Hematopoietic multipotent progenitor cell treated with erythropoietin and hydrocortisone succinate and interleukin-3 and kit ligand, for 17 days (in vitro differentiated cells): Measurements from ENCODE around the gene CUTC.
"Not testable (repeated sequence)": the region's sequence is repeated elsewhere in the genome, so short reads cannot be mapped to it uniquely, and the experiment has no call there.

Experiments used
- DNase-seq: peaks from one replicate; pipeline ENCODE4 v3.0.0-alpha.2; 2015; ENCODE audit warnings: low spot score

The CUTC gene

DNA sequence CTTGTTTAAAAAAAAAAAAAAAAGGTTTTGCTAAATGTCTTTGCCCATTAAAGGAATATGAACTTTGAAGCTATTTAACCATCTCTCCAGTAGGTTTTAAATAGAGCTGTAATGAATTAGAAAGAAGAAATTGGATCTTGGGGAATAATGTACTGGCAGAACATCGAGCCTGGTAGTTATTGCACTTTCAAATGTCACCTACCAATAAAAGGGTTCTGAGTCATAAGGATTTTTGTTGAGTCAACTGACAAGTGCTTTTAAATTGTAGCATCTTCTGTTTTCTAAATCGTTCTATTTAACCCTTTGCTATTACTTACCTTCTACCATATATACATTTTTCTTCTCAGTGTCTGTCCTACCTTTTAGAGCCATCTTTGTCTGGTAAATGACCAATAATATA, 10.7 kb downstream of the CUTC start:
- no peak for DNase-seq

DNA sequence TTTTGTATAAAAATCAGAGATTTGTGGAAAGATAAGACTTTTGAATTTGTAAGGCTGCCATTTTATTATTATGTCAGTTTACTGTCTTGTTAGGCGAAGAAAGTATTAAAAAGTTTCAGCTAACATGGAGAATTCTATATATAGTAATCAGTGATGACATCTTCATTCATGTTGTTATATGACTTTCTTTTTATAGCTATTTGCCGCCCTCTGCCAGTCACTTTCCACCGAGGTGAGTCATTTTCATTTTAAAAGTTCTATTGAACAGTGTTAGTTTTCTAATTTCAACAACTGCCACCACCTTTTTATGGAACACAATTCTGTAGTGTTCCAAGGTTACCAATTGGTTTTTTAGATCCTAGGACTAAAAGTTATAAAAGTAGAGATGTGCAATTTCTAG, 11.8 kb downstream of the CUTC start:
- no peak for DNase-seq

- not testable (repeated sequence) for DNase-seq
Measured at GRCh38 chr10:99746166-99746565, 14.1 kb downstream of the CUTC start.

DNA sequence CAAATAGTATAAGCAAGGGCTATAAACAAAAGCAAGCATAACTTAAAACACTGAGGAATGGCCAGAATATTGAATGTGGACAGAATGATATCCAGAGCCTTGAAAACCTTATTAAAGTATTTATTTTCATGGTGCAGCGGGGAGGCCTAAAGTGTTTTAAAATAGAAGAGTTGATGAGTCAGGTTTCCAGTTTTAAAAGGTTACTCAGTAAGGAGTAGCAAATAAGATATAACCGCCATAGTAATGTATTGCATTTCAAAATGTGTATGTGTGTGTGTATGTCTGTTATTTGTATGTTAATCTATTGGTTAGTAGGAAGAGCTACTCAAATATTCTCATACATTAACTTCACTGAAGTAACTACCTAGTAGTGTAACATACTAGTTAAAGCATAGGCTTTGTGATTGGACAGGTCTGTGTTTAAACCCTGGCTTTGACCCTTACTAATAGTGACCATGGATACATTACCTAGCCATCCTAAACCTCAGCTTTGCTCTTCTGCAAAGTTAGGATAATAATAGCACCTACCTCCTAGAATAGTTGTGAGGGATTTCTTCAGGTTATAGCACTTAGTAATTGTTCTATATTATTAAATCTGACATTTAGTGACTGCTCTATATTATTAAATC, 16.9 kb downstream of the CUTC start:
- DNase-seq, result no peak

GRCh38 chr10:99750641-99751040, 18.6 kb downstream of the CUTC start:
- DNase-seq, result no peak

DNA sequence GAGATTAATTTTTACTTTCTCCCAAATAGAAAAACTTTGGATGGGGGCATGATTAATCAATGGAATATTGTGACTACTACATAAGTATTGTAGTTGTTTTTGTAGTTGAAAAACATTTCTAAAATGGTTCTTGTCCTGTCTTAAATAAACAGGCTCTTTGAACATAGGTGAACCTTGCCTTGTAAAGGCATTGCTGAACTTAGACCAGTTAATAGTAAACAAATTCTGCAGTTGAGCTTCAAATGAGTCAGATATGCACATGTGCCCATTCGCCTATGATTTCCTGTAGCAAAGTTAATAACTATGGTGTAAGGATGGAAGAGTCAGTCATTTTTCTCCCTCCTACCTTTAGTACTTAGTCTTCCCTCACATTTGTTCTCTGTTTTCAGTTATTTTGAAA, 22.6 kb downstream of the CUTC start:
- DNase-seq, result no peak

DNA sequence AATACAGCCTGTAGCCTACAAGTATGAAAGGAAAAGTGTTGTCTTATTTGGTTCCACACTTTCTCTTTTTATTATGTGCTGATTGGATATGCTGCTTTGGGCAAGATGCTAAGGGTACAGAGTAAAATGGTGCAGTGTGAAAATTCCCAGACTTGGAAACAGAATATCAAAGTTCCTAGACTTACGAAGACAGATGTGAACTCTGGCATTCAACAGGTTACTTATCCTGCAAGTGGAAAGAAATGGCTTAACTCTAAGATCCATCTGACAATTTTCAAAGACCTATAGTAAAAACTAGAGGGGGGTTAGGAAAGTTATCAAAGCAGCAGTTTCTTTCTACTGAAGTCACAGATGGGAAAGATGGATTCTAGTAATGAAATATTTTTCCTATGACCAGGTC, 24.1 kb downstream of the CUTC start:
- DNase-seq, result no peak

DNA sequence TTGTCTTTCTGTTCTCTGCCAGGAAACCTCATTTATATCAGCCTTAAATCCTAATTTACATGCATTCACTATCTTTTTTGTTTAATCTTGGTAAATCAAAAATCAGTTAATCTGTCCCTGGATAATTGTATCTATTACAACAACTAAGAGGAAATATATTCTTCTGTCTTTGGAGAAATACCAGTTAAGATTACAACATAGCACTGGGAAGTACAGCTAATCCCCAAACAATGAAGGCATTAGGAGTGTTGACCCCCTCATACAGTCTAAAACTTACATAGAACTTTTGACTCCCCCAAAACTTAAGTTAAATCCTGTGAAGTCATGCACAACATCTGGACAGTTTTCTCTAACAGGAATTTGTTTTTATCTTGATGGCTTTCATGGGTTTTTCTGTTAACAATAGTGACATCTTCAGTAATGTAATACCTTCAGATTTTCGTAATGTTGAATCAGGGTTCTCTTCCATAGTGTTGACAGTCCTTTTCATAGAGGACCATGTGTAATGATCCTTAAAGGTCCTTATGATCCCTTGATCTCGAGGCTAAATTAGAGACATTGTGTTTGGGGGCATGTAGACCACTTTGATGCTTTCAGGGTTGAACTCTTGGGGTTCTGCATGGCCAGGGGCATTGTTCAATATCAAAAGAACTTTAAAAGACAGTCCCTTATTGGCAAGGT, 26.3 kb downstream of the CUTC start:
- DNase-seq, result no peak

- DNase-seq, result no peak
Measured at GRCh38 chr10:99760321-99760720, 28.3 kb downstream of the CUTC start.

DNA sequence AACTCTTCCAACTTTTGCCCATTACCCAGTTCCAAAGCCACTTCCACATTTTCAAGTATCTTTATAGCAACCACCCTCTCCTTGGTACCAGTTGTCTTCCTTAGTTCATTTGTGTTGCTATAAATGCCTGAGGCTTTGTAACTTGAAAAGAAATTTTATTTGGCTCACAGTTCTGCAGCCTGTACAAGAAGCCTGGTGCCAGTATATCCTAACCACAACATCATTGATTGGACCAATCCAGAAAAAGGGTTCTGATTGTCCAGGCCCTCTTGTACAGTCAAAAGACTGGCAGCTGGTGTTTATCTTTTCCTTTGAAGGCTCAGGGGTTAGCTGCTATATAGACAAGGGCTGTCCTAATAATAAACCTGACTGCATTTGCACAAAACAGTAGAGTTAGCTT, 29.3 kb downstream of the CUTC start:
- no peak for DNase-seq

- no peak for DNase-seq
Measured at GRCh38 chr10:99765672-99766301, 33.8 kb downstream of the CUTC start.

DNA sequence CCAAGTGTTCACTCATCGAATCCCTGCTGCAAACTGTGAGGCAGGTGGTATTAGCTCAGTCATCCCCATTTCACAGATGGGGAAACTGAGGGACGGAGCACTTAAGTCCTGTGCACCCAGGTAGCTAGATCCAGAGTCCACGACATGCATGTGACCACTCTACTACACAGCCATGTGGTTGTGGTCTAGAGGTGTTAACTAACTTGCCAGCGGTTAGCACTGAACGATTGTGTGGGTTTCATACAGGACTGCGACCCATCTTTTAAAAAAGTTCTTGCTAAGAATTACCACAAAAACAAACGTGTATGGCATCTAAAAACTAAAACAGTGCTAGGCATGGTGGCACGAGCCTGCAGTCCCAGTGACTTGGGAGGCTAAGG, 34.3 kb downstream of the CUTC start:
- no peak for DNase-seq

GRCh38 chr10:99767901-99768300, 35.9 kb downstream of the CUTC start:
- no peak for DNase-seq

DNA sequence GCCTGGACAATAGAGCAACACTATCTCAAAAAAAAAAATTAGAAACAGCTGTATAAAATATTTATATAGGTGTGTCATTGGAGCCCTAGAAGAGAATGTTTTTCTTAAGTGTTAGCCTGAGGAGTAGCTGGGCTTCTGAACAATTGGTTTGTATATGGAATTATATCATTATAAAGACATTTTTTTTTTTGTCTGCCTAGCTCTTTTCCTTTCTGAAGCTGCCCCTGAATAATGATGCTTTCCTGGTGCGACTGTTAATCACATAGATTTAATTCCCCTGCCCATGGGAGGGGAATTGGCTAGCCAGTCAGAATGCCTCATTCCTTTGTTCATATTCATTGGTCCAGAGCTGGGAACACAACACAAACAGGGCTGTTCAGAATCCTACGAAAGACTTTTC, 36.5 kb downstream of the CUTC start:
- DNase-seq, result no peak

- DNase-seq, result no peak
Measured at GRCh38 chr10:99769706-99770105, 37.7 kb downstream of the CUTC start.

DNA sequence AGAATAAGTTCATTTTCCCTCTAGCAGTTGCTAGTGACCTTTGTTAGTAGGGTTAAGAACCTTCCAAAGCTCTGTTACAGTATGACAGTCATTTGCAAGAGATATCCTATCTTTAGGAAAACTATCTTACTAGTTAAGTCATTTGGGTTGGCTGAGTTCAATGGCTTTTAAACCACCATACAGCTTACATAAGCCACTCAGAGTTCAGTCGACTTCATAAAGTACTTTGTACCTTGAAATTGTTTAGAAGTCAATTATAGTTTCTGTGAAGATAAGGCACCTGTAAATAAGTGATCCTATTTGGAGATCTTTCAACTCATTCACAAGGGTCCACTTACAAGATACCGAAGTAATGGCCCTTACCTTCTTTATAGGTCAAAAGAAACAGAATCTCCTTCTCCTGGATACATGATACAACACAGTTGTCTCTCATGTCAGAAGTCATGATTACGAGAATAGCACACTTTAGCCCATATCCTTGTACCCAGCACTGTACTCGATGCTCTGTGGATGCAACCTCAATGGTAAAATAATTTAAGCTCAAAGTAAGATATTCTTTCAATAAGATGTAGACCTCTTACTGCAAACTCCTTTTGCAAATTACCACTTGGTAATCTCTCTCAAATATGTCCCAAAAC, 38.5 kb downstream of the CUTC start:
- no peak for DNase-seq

DNA sequence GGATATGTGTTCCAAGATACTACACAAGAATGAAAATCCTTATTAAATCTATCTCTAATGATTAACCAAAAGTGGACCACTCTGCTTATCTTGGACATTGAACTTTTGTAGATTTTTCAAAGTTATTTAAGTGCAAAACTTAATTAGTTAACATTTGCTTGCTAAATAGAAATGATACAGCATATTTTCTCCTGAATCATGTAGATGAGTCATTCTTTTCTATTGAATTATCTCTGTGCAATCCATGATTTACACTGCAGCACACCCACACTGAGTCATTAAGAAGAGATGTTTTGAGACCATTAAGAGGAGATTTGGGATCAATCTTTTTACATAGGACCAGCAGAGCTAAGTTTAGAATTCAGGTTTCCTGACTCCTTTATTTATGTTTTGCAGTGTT, 43.8 kb downstream of the CUTC start:
- DNase-seq, result peak; percentile 41

DNA sequence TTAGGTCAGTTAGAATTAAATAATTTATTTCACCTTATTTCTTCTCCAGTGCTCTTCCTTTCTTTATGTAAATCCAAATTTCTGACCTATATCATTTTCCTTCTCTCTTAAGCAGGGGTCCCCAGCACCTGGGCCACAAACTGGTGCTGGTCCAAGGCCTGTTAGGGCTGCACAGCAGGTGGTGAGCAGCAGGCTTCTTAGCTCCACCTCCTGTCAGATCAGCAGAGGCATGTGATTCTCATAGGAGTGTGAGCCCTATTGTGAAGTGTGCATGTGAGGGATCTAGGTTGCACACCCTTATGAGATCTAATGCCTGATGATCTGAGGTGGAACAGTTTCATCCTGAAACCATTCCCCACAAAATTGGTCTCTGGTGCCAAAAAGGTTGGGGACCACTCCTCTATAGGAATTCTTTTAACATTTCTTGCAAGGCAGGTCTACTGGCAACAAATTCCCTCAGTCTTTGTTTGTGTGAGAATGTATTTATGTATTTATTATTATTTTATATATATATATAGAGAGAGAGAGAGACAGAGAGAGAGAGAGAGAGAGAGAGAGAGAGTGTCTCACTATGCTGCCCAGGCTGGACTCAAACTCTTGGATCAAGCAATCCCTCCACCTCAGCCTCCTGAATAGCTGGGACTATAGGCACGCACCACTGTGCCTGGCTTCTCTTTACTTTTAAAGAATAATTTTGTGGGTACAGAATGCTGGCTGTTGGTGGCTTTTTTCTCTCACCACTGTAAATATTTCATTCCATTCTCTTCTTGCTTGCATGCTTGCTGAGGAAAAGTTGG, 46.1 kb downstream of the CUTC start:
- no peak for DNase-seq

DNA sequence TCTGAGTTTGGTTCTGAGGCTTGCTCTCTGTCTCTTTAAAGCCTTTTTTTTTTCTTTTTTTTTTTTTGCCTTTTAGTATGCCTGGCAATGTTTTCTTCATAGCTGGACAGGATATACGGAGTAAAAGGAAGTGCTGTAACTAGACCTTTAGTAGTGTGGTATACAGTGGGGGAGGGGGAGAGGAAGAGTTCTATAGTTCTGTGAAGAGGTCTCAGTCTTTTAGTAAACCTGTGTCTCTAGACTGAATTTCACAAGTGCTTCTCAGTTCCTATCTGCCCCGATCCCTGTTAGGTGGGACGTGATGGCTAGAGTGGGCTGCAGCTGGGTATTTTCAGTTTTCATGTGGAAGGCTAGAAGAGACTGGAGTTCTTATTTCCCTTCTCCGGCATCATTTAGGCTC, 47.3 kb downstream of the CUTC start:
- DNase-seq, result no peak

GRCh38 chr10:99781734-99782429, 49.8 kb downstream of the CUTC start:
- DNase-seq, result no peak

- DNase-seq, result no peak
Measured at GRCh38 chr10:99782447-99783286, 50.6 kb downstream of the CUTC start, which contains the start of gene ABCC2. Gene ABCC2 (plus strand): TSS chr10:99782640. CDS start chr10:99782845, 205 bp downstream.
